CD1c-positive myeloid dendritic cell (primary cell): ENCODE data around the gene SCNN1A.

Source experiments
- DNase-seq: peaks from one replicate; pipeline ENCODE4 v3.0.0-alpha.2; 2016; ENCODE audit errors: extremely low spot score

The SCNN1A gene

GRCh38 chr12:6384499-6385436 is 9.4 kb upstream of the SCNN1A start:
- DNase-seq, result no peak

GRCh38 chr12:6383572-6384498 is 8.5 kb upstream of the SCNN1A start, which contains the start of gene LTBR:
Gene LTBR, plus strand, starts transcription at chr12:6384162. Its CDS starts 197 bp downstream, at chr12:6384359.
- DNase-seq, result peak; percentile 96

- DNase-seq, result no peak
These were observed 7.6 kb upstream of the SCNN1A start for GRCh38 chr12:6382982-6383381.

- no peak for DNase-seq
These were observed 7.0 kb upstream of the SCNN1A start for GRCh38 chr12:6382371-6382770.

- no peak for DNase-seq
These were observed 5.1 kb upstream of the SCNN1A start for GRCh38 chr12:6380141-6381121.

GRCh38 chr12:6378709-6379472 is 3.5 kb upstream of the SCNN1A start:
- DNase-seq, result peak; percentile 61

GRCh38 chr12:6377667-6377994 is 2.3 kb upstream of the SCNN1A start:
- DNase-seq, result no peak

GRCh38 chr12:6376870-6377666 is 1.7 kb upstream of the SCNN1A start:
- DNase-seq, result no peak

- peak; percentile 61 for DNase-seq
These were observed 911 bp upstream of the SCNN1A start for GRCh38 chr12:6376079-6376869.

- no peak for DNase-seq
These were observed 590 bp downstream of the SCNN1A start for GRCh38 chr12:6374786-6375160.

GRCh38 chr12:6374028-6374785 is 1.2 kb downstream of the SCNN1A start:
- DNase-seq, result no peak

- no peak for DNase-seq
These were observed 2.2 kb downstream of the SCNN1A start for GRCh38 chr12:6373022-6373787.

- DNase-seq, result no peak
These were observed 2.9 kb downstream of the SCNN1A start for GRCh38 chr12:6372403-6373003.

GRCh38 chr12:6370994-6371754 is 4.2 kb downstream of the SCNN1A start:
- DNase-seq, result no peak

- DNase-seq, result no peak
These were observed 4.8 kb downstream of the SCNN1A start for GRCh38 chr12:6370576-6370935.

GRCh38 chr12:6369916-6370575 is 5.3 kb downstream of the SCNN1A start:
- no peak for DNase-seq
